ENCODE data around the gene PLXNA4. TPM values are rescaled to one million over a fixed set of nuclear protein-coding genes. Genes with fewer than 3 reads are reported as not detected.

The PLXNA4 gene
- total RNA-seq, 1 donor from 2014 or later = 13.6 TPM

DNA sequence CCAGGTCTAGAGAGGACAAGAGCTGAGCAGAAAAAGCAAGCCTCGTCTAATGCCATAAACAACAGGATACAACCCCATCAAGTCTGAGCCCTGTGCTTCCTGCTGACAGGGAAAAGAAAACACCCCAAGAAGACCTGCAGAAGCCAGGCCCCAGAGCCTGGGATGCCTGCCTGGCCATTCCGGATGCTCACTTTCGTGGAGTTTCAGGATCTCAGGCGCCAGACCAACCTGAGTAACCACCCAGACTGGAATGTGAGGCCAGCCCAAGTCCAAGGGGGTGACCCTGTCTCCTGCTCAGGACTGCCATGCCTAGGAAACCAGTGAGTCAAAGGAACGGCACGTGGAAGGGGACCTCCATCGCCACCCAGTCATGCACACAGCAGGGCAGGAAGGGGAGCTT, 74.3 kb downstream of the PLXNA4 start:
- Mint-ChIP-seq H3K4me3 (no peak overlapping the region), H3K9me3 (no peaks in the 10 kb centered on the region), H3K27me3 (peaks cover 10% of the 10 kb centered on the region), H3K36me3 (no peaks in the 10 kb centered on the region), H3K27ac (no peak overlapping the region), H3K4me1 (ENCODE audit: unreplicated experiment) (peaks cover 22% of the 10 kb centered on the region)
- TF ChIP-seq CTCF (conservative IDR thresholded peaks at IDR 0.05) = no peak
- no peak for DNase-seq (ENCODE audit: extremely low spot score, unreplicated experiment)

DNA sequence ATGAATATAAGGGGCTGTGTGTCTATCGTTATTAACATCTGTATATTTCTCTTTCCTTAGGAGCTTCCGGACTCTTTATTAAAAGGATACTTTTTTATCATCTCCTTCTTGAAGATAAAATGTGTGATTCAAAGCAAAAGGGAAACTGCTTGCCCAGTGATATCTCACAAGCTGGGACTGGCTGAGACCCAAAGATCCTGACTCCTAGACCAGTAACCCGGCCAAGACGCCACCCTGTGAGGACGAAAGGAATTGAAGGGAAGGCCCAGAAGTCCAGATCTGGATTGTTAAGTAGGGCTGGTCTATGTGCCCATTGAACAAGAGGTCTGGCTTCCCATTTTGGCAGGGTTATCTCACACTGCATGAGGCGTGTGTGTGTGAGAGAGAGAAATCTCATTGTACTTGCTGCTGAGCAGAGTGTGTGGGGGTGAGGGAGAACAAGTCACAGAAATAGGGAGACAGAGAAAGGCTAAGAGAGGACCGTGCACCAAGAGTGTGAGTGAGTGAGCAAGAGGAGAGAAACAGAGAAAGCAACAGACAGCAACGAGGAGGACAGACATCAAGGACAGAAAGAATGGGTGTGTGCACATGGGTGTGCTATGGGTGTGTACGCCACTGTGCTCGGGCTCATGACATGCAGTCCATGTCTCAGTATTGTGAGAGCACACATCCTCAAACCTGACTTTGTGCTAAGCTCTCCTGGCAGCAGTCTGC, 75.4 kb downstream of the PLXNA4 start:
- no peak for DNase-seq (ENCODE audit: extremely low spot score, unreplicated experiment)
- H3K36me3 Mint-ChIP-seq = no peaks in the 10 kb centered on the region
- peak; percentile 27 for TF ChIP-seq CTCF (conservative IDR thresholded peaks at IDR 0.05)
- no peak overlapping the region for H3K27ac Mint-ChIP-seq
- peaks cover 10% of the 10 kb centered on the region for H3K27me3 Mint-ChIP-seq
- peaks cover 22% of the 10 kb centered on the region for H3K4me1 Mint-ChIP-seq (ENCODE audit: unreplicated experiment)
- no peak overlapping the region for H3K4me3 Mint-ChIP-seq
- H3K9me3 Mint-ChIP-seq = no peaks in the 10 kb centered on the region

DNA sequence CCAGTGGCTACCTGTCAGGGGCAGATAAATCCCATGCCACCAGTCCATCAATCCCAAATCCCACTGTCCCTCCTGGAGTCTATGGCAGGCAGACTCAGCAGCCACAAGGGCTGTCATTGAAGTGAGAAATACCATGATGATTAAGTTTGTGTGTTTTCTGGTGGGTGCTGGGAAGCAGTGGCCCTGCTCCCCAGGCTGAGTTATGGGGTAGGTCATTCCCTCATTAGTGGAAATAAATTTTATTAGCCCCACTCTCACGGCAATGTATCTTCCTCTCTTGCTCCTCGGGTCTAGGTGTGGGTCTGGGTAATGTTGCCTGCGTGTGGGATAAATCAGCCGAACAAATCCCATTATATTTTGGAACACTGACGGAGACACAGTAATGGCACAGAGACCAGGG, 76.8 kb downstream of the PLXNA4 start:
- no peaks in the 10 kb centered on the region for H3K9me3 Mint-ChIP-seq
- no peaks in the 10 kb centered on the region for H3K36me3 Mint-ChIP-seq
- H3K4me1 Mint-ChIP-seq (ENCODE audit: unreplicated experiment) = peaks cover 10% of the 10 kb centered on the region
- no peak overlapping the region for H3K27ac Mint-ChIP-seq
- DNase-seq (ENCODE audit: extremely low spot score, unreplicated experiment) = no peak
- no peak overlapping the region for H3K4me3 Mint-ChIP-seq
- H3K27me3 Mint-ChIP-seq = peaks cover 3% of the 10 kb centered on the region
- no peak for TF ChIP-seq CTCF (conservative IDR thresholded peaks at IDR 0.05)

DNA sequence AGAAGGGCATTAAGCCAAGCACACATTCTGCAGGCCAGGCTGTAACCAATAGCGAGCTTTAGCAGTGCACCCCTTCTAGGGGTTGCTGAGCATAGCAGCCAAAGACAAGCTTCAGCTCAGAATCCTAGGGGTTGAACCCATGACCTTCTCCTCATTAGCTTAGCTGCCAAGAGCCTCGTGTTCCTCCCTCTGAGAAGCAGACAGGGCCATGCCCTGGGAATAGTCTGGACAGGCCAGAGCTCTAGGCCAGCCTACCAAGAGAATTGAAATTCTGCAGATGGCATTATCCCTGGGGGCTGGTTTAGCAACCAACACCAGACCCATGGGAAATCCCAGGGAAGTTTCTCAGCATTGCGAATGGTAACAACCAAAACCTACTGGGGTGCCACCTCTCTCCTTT, 77.2 kb downstream of the PLXNA4 start:
- DNase-seq (ENCODE audit: extremely low spot score, unreplicated experiment) = no peak
- Mint-ChIP-seq H3K36me3 (no peaks in the 10 kb centered on the region), H3K27ac (no peak overlapping the region), H3K4me1 (ENCODE audit: unreplicated experiment) (peaks cover 9% of the 10 kb centered on the region), H3K9me3 (no peaks in the 10 kb centered on the region), H3K4me3 (no peak overlapping the region), H3K27me3 (peaks cover 3% of the 10 kb centered on the region)
- no peak for TF ChIP-seq CTCF (conservative IDR thresholded peaks at IDR 0.05)

- H3K27me3 Mint-ChIP-seq = peaks cover 3% of the 10 kb centered on the region
- H3K36me3 Mint-ChIP-seq = no peaks in the 10 kb centered on the region
- H3K9me3 Mint-ChIP-seq = no peaks in the 10 kb centered on the region
- H3K27ac Mint-ChIP-seq = no peak overlapping the region
- no peak for TF ChIP-seq CTCF (conservative IDR thresholded peaks at IDR 0.05)
- H3K4me1 Mint-ChIP-seq (ENCODE audit: unreplicated experiment) = peaks cover 9% of the 10 kb centered on the region
- no peak for DNase-seq (ENCODE audit: extremely low spot score, unreplicated experiment)
- H3K4me3 Mint-ChIP-seq = no peak overlapping the region
Observed at GRCh38 chr7:132498319-132498718, 78.0 kb downstream of the PLXNA4 start.

Data from type B pancreatic cell (in vitro differentiated cells).